ENCODE results near the gene FMN1. TPM values are rescaled to one million over a fixed set of nuclear protein-coding genes. Genes with fewer than 3 reads are reported as not detected.

FMN1 gene
- total RNA-seq, 1 experiment from 2014 or later: 1.4 TPM

- in situ Hi-C loops (cut with HindIII; ENCODE audit: low pct_unique_long_range_greater_than_20kb, low sequenced_read_pairs): no loop called here
- DNase-seq (ENCODE audit: low read depth): no peak
These were observed 33.8 kb downstream of the FMN1 start for GRCh38 chr15:33160581-33161165.

- in situ Hi-C loops (cut with HindIII; ENCODE audit: low pct_unique_long_range_greater_than_20kb, low sequenced_read_pairs): no loop called here
- DNase-seq (ENCODE audit: low read depth): no peak
These were observed 34.6 kb downstream of the FMN1 start for GRCh38 chr15:33159726-33160453.

- no peak for DNase-seq (ENCODE audit: low read depth)
- in situ Hi-C loops (cut with HindIII; ENCODE audit: low pct_unique_long_range_greater_than_20kb, low sequenced_read_pairs): no loop called here
These were observed 36.1 kb downstream of the FMN1 start for GRCh38 chr15:33158366-33158765.

- in situ Hi-C loops (cut with HindIII; ENCODE audit: low pct_unique_long_range_greater_than_20kb, low sequenced_read_pairs): no loop called here
- no peak for DNase-seq (ENCODE audit: low read depth)
These were observed 37.0 kb downstream of the FMN1 start for GRCh38 chr15:33157371-33158037.

- in situ Hi-C loops (cut with HindIII; ENCODE audit: low pct_unique_long_range_greater_than_20kb, low sequenced_read_pairs): no loop called here
- no peak for DNase-seq (ENCODE audit: low read depth)
These were observed 38.7 kb downstream of the FMN1 start for GRCh38 chr15:33155691-33156420.

GRCh38 chr15:33154351-33155166 lies 40.0 kb downstream of the FMN1 start:
- in situ Hi-C loops (cut with HindIII; ENCODE audit: low pct_unique_long_range_greater_than_20kb, low sequenced_read_pairs): no loop called here
- DNase-seq (ENCODE audit: low read depth): peak; percentile 55

GRCh38 chr15:33153548-33153947 lies 41.0 kb downstream of the FMN1 start:
- in situ Hi-C loops (cut with HindIII; ENCODE audit: low pct_unique_long_range_greater_than_20kb, low sequenced_read_pairs): no loop called here
- no peak for DNase-seq (ENCODE audit: low read depth)

GRCh38 chr15:33152502-33153109 lies 41.9 kb downstream of the FMN1 start:
- in situ Hi-C loops (cut with HindIII; ENCODE audit: low pct_unique_long_range_greater_than_20kb, low sequenced_read_pairs): no loop called here
- no peak for DNase-seq (ENCODE audit: low read depth)

GRCh38 chr15:33150971-33151370 lies 43.5 kb downstream of the FMN1 start:
- no peak for DNase-seq (ENCODE audit: low read depth)
- in situ Hi-C loops (cut with HindIII; ENCODE audit: low pct_unique_long_range_greater_than_20kb, low sequenced_read_pairs): no loop called here

GRCh38 chr15:33150431-33150941 lies 44.0 kb downstream of the FMN1 start:
- in situ Hi-C loops (cut with HindIII; ENCODE audit: low pct_unique_long_range_greater_than_20kb, low sequenced_read_pairs): no loop called here
- DNase-seq (ENCODE audit: low read depth): no peak

- no peak for DNase-seq (ENCODE audit: low read depth)
- in situ Hi-C loops (cut with HindIII; ENCODE audit: low pct_unique_long_range_greater_than_20kb, low sequenced_read_pairs): no loop called here
These were observed 44.6 kb downstream of the FMN1 start for GRCh38 chr15:33149919-33150318.

GRCh38 chr15:33148129-33148751 lies 46.3 kb downstream of the FMN1 start:
- DNase-seq (ENCODE audit: low read depth): no peak
- in situ Hi-C loops (cut with HindIII; ENCODE audit: low pct_unique_long_range_greater_than_20kb, low sequenced_read_pairs): no loop called here

GRCh38 chr15:33146051-33146450 lies 48.5 kb downstream of the FMN1 start:
- in situ Hi-C loops (cut with HindIII; ENCODE audit: low pct_unique_long_range_greater_than_20kb, low sequenced_read_pairs): no loop called here
- no peak for DNase-seq (ENCODE audit: low read depth)

GRCh38 chr15:33145447-33145846 lies 49.1 kb downstream of the FMN1 start:
- DNase-seq (ENCODE audit: low read depth): no peak
- in situ Hi-C loops (cut with HindIII; ENCODE audit: low pct_unique_long_range_greater_than_20kb, low sequenced_read_pairs): no loop called here

- no peak for DNase-seq (ENCODE audit: low read depth)
- in situ Hi-C loops (cut with HindIII; ENCODE audit: low pct_unique_long_range_greater_than_20kb, low sequenced_read_pairs): no loop called here
These were observed 51.8 kb downstream of the FMN1 start for GRCh38 chr15:33142708-33143107.

GRCh38 chr15:33138000-33138399 lies 56.5 kb downstream of the FMN1 start:
- in situ Hi-C loops (cut with HindIII; ENCODE audit: low pct_unique_long_range_greater_than_20kb, low sequenced_read_pairs): no loop called here

GRCh38 chr15:33137101-33137500 lies 57.4 kb downstream of the FMN1 start:
- DNase-seq (ENCODE audit: low read depth): no peak
- in situ Hi-C loops (cut with HindIII; ENCODE audit: low pct_unique_long_range_greater_than_20kb, low sequenced_read_pairs): no loop called here

More at GRCh38 chr15:33138000-33138399, 56.5 kb downstream of the FMN1 start:
- no peak for DNase-seq (ENCODE audit: low read depth)

All from Caki2 (cell line).